Transverse colon (tissue), 4 donors: Measurements from ENCODE around the gene RSPO3.

ENCODE experiments used
- CTCF ChIP-seq, 5 experiments: fragments of 200-600 bp in 3 of 5; fragments of 450-650 bp in 2 of 5; sonication (generic) in 3 of 5; IDR thresholded peaks; 1 replicate in 2 of 5; 2 replicates in 3 of 5; pipeline ENCODE4 v1.5.1; 2016 to 2017; ENCODE audit warnings: antibody characterized with exemption in 5 of 5, inconsistent platforms in 3 of 5, mild to moderate bottlenecking in 2 of 5, moderate library complexity in 1 of 5
- EP300 ChIP-seq: sonication (generic); formaldehyde crosslinking; IDR thresholded peaks from one replicate; pipeline ENCODE4 v1.6.1; 2017; ENCODE audit warnings: antibody characterized with exemption, low read depth
- POLR2A ChIP-seq: fragments of 450-650 bp; IDR thresholded peaks from one replicate; pipeline ENCODE4 v1.6.1; 2016; ENCODE audit warnings: antibody characterized with exemption, mild to moderate bottlenecking, moderate library complexity
- POLR2AphosphoS5 ChIP-seq, 3 donors: sonication (generic); formaldehyde crosslinking; IDR thresholded peaks; one replicate each; pipeline ENCODE4 v1.6.1; 2016; ENCODE audit warnings: antibody characterized with exemption in 3 of 3

GRCh38 chr6:127103482-127103881 lies 15.0 kb upstream of the RSPO3 start:
- TF ChIP-seq CTCF (IDR thresholded peaks at IDR 0.05): no peak
- TF ChIP-seq EP300: no peak
- no peak for TF ChIP-seq POLR2A
- no peak for TF ChIP-seq POLR2AphosphoS5 (IDR thresholded peaks at IDR 0.05)
